Measurements from ENCODE around the gene SRP68. TPM values are rescaled to one million over a fixed set of nuclear protein-coding genes. Genes with fewer than 3 reads are reported as not detected.

Gene SRP68
- total RNA-seq, 1 experiment from 2014 or later = 90.7 TPM

GRCh38 chr17:76036497-76037261 is 35.6 kb downstream of the SRP68 start:
- CTCF ChIA-PET = interaction anchor here (0.9 to 5.5 kb wide), 6 partner anchors 13 to 110 kb away, joined by 3 to 42 read pairs (median 4); partner anchors contain the start of gene CDK3
- DNase-seq (ENCODE audit: low spot score) (no peak), ATAC-seq (peak; percentile 43)
- Mint-ChIP-seq H3K9me3 (no peaks in the 10 kb centered on the region), H3K4me3 (no peak overlapping the region), H3K27ac (peak overlapping the region; percentile 90), H3K36me3 (peaks cover 31% of the 10 kb centered on the region), H3K27me3 (ENCODE audit: low read depth) (no peaks in the 10 kb centered on the region), H3K4me1 (peaks cover 19% of the 10 kb centered on the region)
- TF ChIP-seq HMGXB4 (CRISPR knock-in tag; IDR thresholded peaks at IDR 0.05) = no peak
- TF ChIP-seq TP53 (CRISPR knock-in tag; IDR thresholded peaks at IDR 0.05) = no peak
- TF ChIP-seq FOXK1 (CRISPR knock-in tag; IDR thresholded peaks at IDR 0.05) = no peak
- TF ChIP-seq ARID4B (CRISPR knock-in tag; IDR thresholded peaks at IDR 0.05; ENCODE audit: borderline replicate concordance) = no peak
- POLR2A ChIA-PET = interaction anchor here (0.5 kb wide), 1 partner anchor 43 kb away, joined by 5 read pairs; no protein-coding TSS in a partner anchor

GRCh38 chr17:76034428-76035350 is 37.6 kb downstream of the SRP68 start:
- POLR2A ChIA-PET = no interaction called here
- TF ChIP-seq ESRRA (CRISPR knock-in tag; IDR thresholded peaks at IDR 0.05; ENCODE audit: borderline replicate concordance) (no peak), ATF6 (CRISPR knock-in tag; IDR thresholded peaks at IDR 0.05) (no peak), CTCF (IDR thresholded peaks at IDR 0.05) (no peak), KAT7 (CRISPR knock-in tag; IDR thresholded peaks at IDR 0.05; ENCODE audit: borderline replicate concordance) (no peak), ZNF532 (CRISPR knock-in tag; IDR thresholded peaks at IDR 0.05; ENCODE audit: borderline replicate concordance) (no peak), ZNF219 (CRISPR knock-in tag; IDR thresholded peaks at IDR 0.05; ENCODE audit: borderline replicate concordance) (no peak), TEAD4 (CRISPR knock-in tag; IDR thresholded peaks at IDR 0.05) (no peak), ZNF671 (CRISPR knock-in tag; IDR thresholded peaks at IDR 0.05) (no peak), AR (CRISPR knock-in tag; IDR thresholded peaks at IDR 0.05) (no peak)

More at GRCh38 chr17:76034428-76035350, 37.6 kb downstream of the SRP68 start:
- Mint-ChIP-seq H3K4me3 (no peak overlapping the region), H3K36me3 (peaks cover 15% of the 10 kb centered on the region), H3K27ac (peak overlapping the region; percentile 26; the same call in 1 of the 2 replicates), H3K4me1 (peaks cover 13% of the 10 kb centered on the region), H3K27me3 (ENCODE audit: low read depth) (no peaks in the 10 kb centered on the region), H3K9me3 (no peaks in the 10 kb centered on the region)
- no peak for ATAC-seq
- CTCF ChIA-PET = interaction anchor here (1.2 to 5.5 kb wide), 3 partner anchors 16 to 245 kb away, joined by 3 to 42 read pairs (median 6); no protein-coding TSS in a partner anchor
- no peak for DNase-seq (ENCODE audit: low spot score)
